IgD-negative memory B cell (primary cell): ENCODE measurements around the gene KLF7. TPM values are rescaled to one million over a fixed set of nuclear protein-coding genes. Genes with fewer than 3 reads are reported as not detected.
A peak's percentile ranks its signal among the peaks of the same experiment; 100 is the strongest.

Source experiments
- H3K27ac Mint-ChIP-seq, 3 donors: one replicate each; pipeline ENCODE4 v1.8.0; 2020 to 2022; ENCODE audit warnings: mild to moderate bottlenecking in 3 of 3, mixed read lengths in 3 of 3, moderate library complexity in 1 of 3
- H3K27me3 Mint-ChIP-seq: one replicate; pipeline ENCODE4 v1.8.0; 2021; ENCODE audit warnings: mixed read lengths
- H3K36me3 Mint-ChIP-seq: one replicate; pipeline ENCODE4 v1.8.0; 2020; ENCODE audit warnings: mild to moderate bottlenecking, mixed read lengths
- H3K4me1 Mint-ChIP-seq, 3 donors: one replicate each; pipeline ENCODE4 v1.8.0; 2020 to 2022; ENCODE audit warnings: mixed read lengths in 3 of 3, mild to moderate bottlenecking in 1 of 3
- H3K4me3 Mint-ChIP-seq, 4 donors: one replicate each; pipeline ENCODE4 v1.8.0; 2020 to 2022; ENCODE audit warnings: mild to moderate bottlenecking in 4 of 4, mixed read lengths in 4 of 4, moderate library complexity in 3 of 4
- H3K9me3 Mint-ChIP-seq, 3 donors: one replicate each; pipeline ENCODE4 v1.8.0; 2020 to 2021; ENCODE audit warnings: mixed read lengths in 3 of 3, mild to moderate bottlenecking in 1 of 3
- polyA plus RNA-seq: library from polyadenylated mRNA; unstranded; fragments of 300-500 nt; fragmentation: Illumina TruSeq; gene quantifications from one replicate; pipeline ENCODE4 v1.2.3, GENCODE V29; 2021

KLF7 gene
- polyA plus RNA-seq, 1 donor from 2014 or later, result 17.9 TPM

DNA sequence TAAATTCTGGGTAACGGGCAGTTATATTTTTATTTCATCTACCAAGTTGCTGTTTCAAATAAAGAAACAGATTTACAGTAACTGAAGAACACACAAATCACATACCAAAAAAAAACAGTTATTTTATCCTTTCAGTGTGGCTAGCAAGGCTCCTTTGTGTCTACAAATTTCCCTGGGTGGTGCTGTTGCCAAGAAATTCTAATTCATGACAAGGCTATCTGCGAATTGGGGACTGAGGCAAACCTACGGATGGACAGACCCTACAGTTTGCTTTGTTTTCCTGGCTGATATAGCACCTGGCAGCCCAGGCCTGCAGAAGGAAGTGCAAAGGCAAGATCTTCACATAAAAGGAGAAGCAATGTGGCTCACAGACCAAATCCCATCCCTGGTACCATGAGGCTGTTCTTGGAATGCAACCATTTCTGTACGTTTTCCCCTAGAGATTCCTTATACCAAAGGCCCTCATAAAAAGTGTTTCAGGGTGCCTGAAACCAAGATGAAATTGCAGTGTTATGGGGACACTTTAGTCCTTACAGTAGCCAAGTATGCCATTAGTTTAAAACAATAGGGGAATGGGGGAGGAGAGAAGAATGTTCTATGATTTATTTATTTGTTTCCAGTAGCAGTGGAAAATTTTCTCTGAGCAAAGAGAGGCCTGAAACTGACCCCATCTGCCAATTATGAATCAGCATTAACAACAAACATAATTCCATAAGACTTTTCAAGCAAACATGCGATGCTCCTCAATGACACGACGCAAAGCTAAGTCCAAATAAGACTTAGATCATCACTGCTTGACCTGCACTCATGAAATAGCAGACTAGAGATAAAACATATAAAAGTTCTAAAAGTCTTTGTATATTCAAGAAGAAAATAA lies 4.3 kb downstream of the KLF7 start:
- Mint-ChIP-seq H3K4me3 (peak overlapping the region in 1 of 4 donors; percentile 9), H3K36me3 (peaks cover 5% of the 10 kb centered on the region), H3K9me3 (no peaks in the 10 kb centered on the region), H3K27ac (peak overlapping the region in 1 of 3 donors; percentile 39), H3K4me1 (peaks cover 33 to 45% (median 36%) of the 10 kb centered on the region in 3 donors), H3K27me3 (no peaks in the 10 kb centered on the region)

DNA sequence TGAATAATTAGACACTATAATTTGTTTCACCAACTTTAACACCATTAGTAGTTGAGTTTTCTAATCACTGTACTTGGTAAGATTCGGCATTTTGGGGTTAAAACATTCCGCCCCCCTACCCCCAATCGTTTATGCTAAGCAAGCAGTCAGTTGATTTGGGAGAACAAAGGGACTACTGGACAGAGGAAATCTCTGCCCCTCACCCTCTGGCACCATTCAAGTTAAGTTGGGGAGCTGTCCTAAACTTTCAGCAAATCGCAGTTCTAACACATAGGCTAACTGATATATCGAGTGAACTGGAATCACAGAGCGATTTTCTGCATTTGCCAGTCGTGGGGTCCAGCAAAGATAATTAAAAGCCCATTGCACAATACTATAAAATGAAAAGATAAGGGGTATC lies 5.6 kb downstream of the KLF7 start:
- Mint-ChIP-seq H3K4me3 (no peak overlapping the region), H3K9me3 (no peaks in the 10 kb centered on the region), H3K27ac (no peak overlapping the region), H3K4me1 (peaks cover 46 to 58% (median 48%) of the 10 kb centered on the region in 3 donors), H3K36me3 (peaks cover 5% of the 10 kb centered on the region), H3K27me3 (no peaks in the 10 kb centered on the region)

DNA sequence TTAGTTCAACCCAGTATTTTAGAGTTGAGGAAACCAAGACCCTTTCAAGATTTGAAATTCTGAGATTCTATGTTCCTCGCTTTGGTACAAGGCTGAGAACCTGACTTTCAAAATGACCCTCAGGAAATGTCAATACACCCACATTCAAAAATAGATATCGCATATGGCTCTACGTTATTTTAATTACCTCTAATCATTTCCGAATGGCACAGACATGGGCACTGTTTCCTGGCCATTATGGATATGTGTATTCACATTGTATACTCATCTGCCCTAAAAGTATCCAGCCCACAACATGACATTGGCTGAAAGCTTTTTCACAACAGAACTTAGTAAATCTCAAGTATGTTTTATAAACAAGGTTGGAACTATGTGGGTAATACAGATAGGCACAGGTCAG lies 6.7 kb downstream of the KLF7 start:
- peak overlapping the region in 1 of 3 donors; percentile 84 for H3K27ac Mint-ChIP-seq
- no peaks in the 10 kb centered on the region for H3K9me3 Mint-ChIP-seq
- peaks cover 5% of the 10 kb centered on the region for H3K36me3 Mint-ChIP-seq
- no peak overlapping the region for H3K4me3 Mint-ChIP-seq
- H3K27me3 Mint-ChIP-seq, result no peaks in the 10 kb centered on the region
- peaks cover 51 to 66% (median 55%) of the 10 kb centered on the region in 3 donors for H3K4me1 Mint-ChIP-seq

DNA sequence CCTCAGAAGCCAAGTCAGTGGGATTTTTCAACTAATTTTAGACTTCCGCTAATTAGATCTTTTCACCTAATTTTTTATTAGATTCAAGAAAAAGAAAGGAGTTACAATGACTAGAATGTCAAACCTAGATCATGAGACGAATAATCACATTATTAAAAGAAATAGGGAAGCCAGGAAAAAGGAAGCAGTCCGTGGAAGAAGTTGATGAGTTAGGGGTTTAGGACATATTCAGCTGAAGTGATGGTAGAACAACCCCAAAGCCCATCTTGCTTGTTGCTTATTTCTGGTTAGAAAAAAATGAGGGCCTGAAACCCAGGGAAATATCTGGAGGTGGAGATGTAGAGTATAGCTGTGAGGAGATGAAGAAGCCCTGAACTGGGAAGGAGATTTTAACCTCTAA lies 8.0 kb downstream of the KLF7 start:
- peaks cover 5% of the 10 kb centered on the region for H3K36me3 Mint-ChIP-seq
- H3K4me3 Mint-ChIP-seq, result peak overlapping the region in 2 of 4 donors; percentile 4 to 74

DNA sequence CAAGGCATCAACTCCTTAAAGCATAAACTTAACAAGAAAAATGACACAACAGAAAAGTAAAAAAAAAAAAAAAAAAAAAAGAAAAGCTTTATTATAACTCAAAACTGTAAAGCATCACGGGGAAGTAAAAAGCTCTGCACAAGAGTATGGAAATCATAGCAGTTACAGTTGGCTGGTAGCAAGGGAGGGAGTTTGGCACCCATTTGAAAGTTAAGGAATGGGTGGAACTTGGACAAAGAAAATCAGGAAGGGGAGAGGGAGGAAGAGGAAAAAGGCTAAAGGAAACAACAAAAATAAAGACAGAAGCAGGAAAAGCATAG lies 8.6 kb downstream of the KLF7 start:
- Mint-ChIP-seq H3K27me3 (no peaks in the 10 kb centered on the region), H3K9me3 (no peaks in the 10 kb centered on the region), H3K36me3 (peaks cover 5% of the 10 kb centered on the region), H3K4me1 (peaks cover 67 to 68% (median 67%) of the 10 kb centered on the region in 3 donors), H3K4me3 (peak overlapping the region in 1 of 4 donors; percentile 4), H3K27ac (peak overlapping the region in 2 of 3 donors; percentile 10 to 16)

More for the DNA sequence above, 8.0 kb downstream of the KLF7 start:
- Mint-ChIP-seq H3K9me3 (no peaks in the 10 kb centered on the region), H3K27me3 (no peaks in the 10 kb centered on the region), H3K27ac (peak overlapping the region in 1 of 3 donors; percentile 28), H3K4me1 (peaks cover 61 to 66% (median 62%) of the 10 kb centered on the region in 3 donors)

DNA sequence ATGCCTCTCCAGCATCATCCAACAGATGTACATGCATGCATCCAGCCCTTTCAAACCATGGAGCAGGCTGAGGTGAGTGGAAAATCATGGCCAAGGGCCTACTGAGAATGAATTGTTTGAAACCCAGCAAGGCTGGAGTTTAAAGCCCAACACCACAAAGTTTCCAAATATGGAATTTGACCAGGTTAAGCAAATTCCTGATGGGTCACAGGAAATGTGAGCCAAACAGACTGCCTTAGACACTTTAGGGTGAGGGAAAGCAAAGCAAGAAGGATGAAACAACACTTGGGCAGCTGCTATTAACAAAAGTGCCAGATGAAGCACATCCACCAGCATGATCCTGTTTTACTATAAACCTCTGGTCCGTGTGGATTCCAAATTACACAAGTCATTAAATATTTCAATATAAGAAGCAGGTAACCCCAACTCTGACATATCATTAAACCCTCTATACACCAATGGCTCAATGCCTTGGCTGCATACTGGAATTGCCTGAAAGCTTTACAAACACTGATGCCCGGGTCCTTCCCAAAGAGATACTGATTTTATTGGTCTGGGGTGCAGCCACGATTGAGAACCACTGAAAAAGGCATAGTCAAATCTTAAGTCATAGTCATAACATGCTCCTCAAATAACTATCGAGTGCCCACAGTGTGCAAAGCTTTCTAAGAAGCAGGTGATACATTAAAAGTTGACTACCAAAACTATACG lies 9.1 kb downstream of the KLF7 start:
- Mint-ChIP-seq H3K27me3 (no peaks in the 10 kb centered on the region), H3K27ac (peak overlapping the region in 1 of 3 donors; percentile 16), H3K36me3 (peaks cover 5% of the 10 kb centered on the region), H3K4me3 (peak overlapping the region in 2 of 4 donors; percentile 4 to 47), H3K4me1 (peaks cover 71 to 73% (median 71%) of the 10 kb centered on the region in 3 donors), H3K9me3 (no peaks in the 10 kb centered on the region)

DNA sequence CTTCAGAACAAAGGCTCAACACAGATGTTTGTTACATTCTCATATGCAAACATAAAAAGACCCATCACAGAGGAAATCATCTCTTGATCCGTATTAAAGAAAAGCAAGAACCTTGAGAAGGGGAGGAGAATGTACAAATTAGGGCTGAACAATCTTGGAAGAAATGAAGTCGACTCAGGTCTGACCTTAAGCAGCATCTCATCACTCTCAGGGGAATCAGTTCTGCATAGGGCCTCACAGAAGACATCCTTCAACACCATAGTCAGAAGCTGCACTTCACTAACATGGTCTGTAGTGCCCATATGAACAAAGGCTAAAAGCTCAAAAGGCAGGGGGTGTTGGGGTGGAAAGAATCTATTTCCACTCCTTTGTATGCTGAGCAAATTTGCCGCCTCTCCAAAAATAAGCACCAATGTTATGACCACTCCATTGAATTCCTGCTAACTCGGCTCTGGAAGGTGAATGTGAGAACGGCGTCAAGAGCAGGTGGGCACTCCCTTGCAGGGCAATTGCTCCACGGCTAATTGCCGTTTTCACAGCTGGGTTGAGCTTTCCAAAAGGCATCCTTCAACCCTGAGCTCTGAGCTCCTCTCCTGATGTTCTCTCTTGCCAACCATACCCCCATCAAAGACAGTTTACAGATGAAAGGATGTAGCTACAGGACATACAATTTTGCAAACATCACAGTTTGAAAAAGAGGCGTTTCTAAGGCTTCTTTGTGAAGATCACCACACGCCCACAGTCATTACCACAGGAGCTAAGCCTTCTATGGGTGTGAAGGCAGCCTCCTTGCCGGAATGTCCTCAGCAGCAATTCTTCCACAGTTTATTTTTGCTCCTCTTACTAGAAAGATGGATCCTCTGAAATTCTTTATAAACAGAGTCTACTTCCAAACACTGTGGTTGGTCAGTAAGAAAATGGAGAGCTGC lies 10.0 kb downstream of the KLF7 start:
- Mint-ChIP-seq H3K4me3 (peak overlapping the region in 2 of 4 donors; percentile 52 to 83), H3K27me3 (no peaks in the 10 kb centered on the region), H3K4me1 (peaks cover 64 to 73% (median 71%) of the 10 kb centered on the region in 3 donors), H3K36me3 (peaks cover 5% of the 10 kb centered on the region), H3K9me3 (no peaks in the 10 kb centered on the region), H3K27ac (peak overlapping the region in 2 of 3 donors; percentile 36 to 72)

DNA sequence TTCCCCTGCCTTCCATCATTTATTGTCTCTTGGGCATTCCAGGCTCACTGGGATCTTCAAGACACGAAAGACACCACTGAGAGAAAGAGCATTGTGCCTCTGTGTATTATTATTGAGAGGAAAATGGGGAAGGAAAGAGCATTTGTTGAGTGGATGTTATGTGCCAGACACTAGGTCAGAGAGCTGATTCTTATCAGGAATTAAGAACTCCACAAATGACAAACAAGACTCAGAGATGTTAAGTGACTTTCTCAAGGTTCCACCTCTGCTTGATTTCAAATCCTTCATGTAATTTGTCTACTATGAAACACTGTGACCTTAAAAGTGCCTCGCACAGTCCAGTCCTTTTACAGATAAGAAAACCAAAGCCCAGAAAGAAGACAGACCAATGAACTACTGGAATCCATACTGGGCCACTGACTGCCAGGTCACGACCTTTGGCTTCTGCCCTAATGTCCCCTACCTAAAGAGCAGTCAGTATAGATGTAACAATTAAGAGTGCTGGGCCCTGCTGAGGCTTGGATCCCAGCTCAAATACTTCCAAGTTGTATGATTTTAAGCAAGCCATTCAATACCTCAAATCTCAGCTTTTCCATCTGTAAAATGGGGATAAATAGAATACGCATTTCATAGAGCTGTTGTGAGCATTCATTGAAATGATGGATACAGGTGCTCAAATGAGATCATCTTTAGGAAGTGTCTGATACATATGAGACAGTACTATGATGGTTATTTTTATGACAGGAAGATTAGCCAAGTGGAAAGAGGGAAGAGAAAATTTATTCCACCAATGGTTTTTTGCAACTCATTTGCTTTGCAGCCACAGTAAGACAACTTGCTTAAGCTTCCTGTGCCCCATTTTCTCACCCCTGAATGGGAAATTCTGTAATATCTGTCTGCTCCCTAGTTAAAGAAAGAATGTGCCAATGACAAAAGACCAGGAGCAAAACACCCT lies 10.9 kb downstream of the KLF7 start:
- H3K9me3 Mint-ChIP-seq, result no peaks in the 10 kb centered on the region
- peak overlapping the region in 2 of 3 donors; percentile 11 to 72 for H3K27ac Mint-ChIP-seq
- H3K4me3 Mint-ChIP-seq, result peak overlapping the region in 2 of 4 donors; percentile 51 to 67
- peaks cover 72 to 80% (median 77%) of the 10 kb centered on the region in 3 donors for H3K4me1 Mint-ChIP-seq
- peaks cover 5% of the 10 kb centered on the region for H3K36me3 Mint-ChIP-seq
- no peaks in the 10 kb centered on the region for H3K27me3 Mint-ChIP-seq

DNA sequence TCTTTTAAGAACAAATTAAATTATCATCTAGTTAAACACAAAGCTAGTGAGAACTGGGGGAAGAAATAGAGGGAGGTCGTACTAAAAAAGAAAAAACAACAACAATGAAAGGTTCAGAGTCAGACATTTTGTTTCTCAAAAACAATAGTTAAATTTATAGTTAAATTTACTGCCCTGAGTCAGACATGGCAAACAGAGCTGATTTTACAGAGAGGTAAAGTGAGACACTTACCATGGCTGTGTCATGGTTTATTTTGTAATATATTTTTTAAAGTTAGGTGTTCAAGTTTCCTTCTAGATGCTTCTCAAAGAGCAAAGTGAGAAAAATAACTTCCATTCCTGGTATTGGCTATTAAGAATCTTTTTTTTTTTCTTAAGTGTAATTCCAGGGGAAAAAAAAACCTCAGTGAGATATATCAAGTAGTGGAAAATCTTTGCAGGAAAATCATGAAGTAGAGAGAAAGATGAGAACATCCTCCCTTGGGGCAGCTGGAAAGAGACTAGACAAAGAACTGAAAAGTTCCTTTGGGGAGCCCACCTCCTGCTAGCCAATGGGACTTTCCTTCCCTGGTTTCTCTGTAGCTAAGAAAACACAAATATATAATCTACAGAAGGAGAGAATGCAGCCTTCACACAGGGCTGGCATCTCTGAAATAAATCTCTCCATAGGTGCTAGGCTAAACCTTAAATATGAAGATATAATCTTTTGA lies 12.3 kb downstream of the KLF7 start:
- Mint-ChIP-seq H3K4me1 (peaks cover 78 to 80% (median 79%) of the 10 kb centered on the region in 3 donors), H3K27ac (peak overlapping the region in 2 of 3 donors; percentile 1 to 82), H3K4me3 (peak overlapping the region in 2 of 4 donors; percentile 36 to 67), H3K27me3 (no peaks in the 10 kb centered on the region), H3K36me3 (peaks cover 4% of the 10 kb centered on the region), H3K9me3 (no peaks in the 10 kb centered on the region)

DNA sequence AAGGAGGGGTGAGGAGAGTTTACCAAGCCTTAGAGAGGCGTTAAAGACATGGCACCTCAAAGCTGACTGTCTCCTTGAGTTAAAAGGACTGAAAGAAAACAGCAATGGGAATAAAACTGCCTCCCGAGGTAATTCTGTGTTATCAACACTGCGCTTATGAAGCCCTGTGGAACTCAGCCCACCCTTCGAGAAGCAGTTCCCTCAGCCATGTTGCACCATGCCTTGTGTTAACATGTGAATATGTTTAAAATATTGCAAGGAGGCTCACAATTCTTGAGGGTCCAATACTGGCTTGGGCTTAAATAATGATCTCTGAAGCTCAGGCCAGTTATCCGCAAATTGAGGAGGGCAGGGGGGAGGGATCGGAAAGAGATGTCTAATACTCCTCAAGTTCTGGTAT lies 14.7 kb downstream of the KLF7 start:
- H3K27me3 Mint-ChIP-seq, result no peaks in the 10 kb centered on the region
- peaks cover 60 to 67% (median 61%) of the 10 kb centered on the region in 3 donors for H3K4me1 Mint-ChIP-seq
- no peaks in the 10 kb centered on the region for H3K9me3 Mint-ChIP-seq
- H3K4me3 Mint-ChIP-seq, result peak overlapping the region in 1 of 4 donors; percentile 29
- no peaks in the 10 kb centered on the region for H3K36me3 Mint-ChIP-seq
- no peak overlapping the region for H3K27ac Mint-ChIP-seq

DNA sequence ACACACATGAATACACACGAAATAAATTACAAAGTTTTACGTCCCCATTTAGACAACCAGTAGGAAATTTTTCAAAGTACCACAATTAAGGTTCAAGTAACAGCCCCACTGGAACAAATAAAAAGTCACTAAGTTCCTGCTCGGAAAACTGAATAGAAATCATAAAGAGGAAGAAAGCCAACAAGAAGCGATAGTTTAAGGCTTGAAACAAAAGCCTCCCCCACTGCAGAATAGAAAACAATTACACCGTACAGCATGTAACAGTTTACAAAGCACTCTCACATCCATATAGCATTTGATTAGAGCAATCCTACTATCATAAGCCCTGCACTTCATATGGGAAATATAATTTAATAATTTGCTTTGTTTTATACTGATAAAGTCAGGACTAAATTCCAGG lies 15.5 kb downstream of the KLF7 start:
- Mint-ChIP-seq H3K36me3 (peaks cover 4% of the 10 kb centered on the region), H3K4me3 (peak overlapping the region in 2 of 4 donors; percentile 2 to 30), H3K9me3 (no peaks in the 10 kb centered on the region), H3K27ac (peak overlapping the region in 2 of 3 donors; percentile 32 to 45), H3K4me1 (peaks cover 53 to 66% (median 59%) of the 10 kb centered on the region in 3 donors), H3K27me3 (no peaks in the 10 kb centered on the region)

DNA sequence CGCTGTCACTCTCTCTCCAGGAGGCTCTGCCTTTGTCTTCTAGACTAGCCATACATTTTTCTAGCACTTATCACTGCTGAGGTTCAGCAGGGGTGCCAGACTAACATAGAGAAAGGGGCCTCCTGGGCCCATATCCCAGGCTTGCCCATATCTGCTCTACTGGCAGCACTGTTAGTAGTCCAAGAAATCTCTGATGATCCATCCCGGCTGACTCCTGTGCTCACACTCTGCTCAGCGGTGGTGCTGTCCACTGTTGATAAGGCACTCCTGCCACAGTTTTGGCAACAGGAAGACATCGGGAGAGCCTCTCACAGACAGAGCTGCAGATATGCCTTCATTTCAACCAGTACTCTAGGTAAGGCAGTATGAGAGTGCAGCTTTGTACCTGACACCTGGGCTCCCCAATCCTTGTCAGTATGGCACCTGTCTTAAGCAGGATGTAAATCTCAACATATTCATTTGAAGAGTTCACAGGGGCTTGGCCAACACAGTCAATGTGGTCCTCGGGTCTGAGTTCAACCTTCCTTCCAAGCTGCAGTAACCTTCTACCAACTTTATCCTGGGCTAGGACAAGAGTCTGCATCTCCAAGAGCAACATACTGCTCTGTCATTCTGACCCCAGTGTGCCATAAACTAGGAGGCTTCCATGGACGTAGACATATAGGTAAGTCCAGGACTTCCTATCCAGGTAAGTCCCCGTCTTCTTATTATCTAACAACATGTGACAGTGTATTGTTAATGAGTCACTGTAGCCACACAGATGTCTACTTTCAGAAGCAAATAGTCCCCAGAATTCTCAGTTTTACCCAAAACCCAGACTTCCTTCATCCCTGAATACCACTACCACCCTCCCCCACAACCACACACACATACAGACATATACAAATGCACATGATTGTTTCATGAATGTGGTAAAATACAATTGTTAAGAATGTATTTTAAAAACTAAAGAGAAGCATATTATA lies 16.2 kb downstream of the KLF7 start:
- Mint-ChIP-seq H3K4me3 (peak overlapping the region in 3 of 4 donors; percentile 3 to 74 (median 19)), H3K36me3 (peaks cover 4% of the 10 kb centered on the region), H3K9me3 (no peaks in the 10 kb centered on the region), H3K27me3 (no peaks in the 10 kb centered on the region), H3K27ac (peak overlapping the region; percentile 32 to 92 (median 45)), H3K4me1 (peaks cover 55 to 66% (median 60%) of the 10 kb centered on the region in 3 donors)
